ENCODE data around the gene OTOF. TPM values are rescaled to one million over a fixed set of nuclear protein-coding genes. Genes with fewer than 3 reads are reported as not detected.

Gene OTOF
- total RNA-seq, 2 donors from 2014 or later = not detected

- intact Hi-C loops (cut with DNase I) = no loop called here
- H3K9ac ChIP-seq (ENCODE audit: low read depth in 2 of 2, low read length in 2 of 2) = no peak overlapping the region
- H3K9me3 ChIP-seq = no peaks in the 10 kb centered on the region
- DNase-seq = no peak
- no peaks in the 10 kb centered on the region for H3K36me3 ChIP-seq
- H3K27me3 ChIP-seq = no peaks in the 10 kb centered on the region
- no peak overlapping the region for H3K27ac ChIP-seq
- H3K4me3 ChIP-seq = no peak overlapping the region
- TF ChIP-seq CTCF (IDR thresholded peaks at IDR 0.05) = no peak
- no peaks in the 10 kb centered on the region for H3K4me1 ChIP-seq
These were observed 10.7 kb upstream of the OTOF start for GRCh38 chr2:26488463-26489212.

- Histone ChIP-seq H3K36me3 (no peaks in the 10 kb centered on the region), H3K4me3 (no peak overlapping the region), H3K27ac (no peak overlapping the region), H3K9me3 (no peaks in the 10 kb centered on the region), H3K27me3 (no peaks in the 10 kb centered on the region), H3K9ac (ENCODE audit: low read depth in 2 of 2, low read length in 2 of 2) (no peak overlapping the region), H3K4me1 (no peaks in the 10 kb centered on the region)
- TF ChIP-seq CTCF (IDR thresholded peaks at IDR 0.05) = no peak
- DNase-seq = no peak
- intact Hi-C loops (cut with DNase I) = no loop called here
These were observed 9.3 kb upstream of the OTOF start for GRCh38 chr2:26487192-26487591.

DNA sequence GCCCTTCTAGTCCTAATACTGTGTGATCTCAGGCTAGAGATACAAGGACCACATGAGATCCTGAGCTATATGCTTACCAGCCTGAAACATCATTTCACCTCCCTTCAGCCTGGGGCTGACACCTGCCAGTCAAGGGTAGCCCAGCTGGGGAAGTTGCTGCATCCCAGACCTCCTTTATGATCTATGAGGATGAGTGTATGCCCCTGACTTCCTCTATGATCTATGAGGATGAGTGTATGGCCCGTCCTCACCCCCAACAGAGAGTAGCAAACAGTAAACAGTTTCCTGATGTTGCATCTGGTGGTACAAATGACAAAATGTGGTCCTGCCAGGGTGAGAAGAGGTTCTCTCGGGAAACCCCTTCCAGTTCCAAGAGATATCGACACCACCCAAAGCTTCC is 8.9 kb upstream of the OTOF start:
- DNase-seq = no peak
- no peak overlapping the region for H3K4me3 ChIP-seq
- no peaks in the 10 kb centered on the region for H3K27me3 ChIP-seq
- intact Hi-C loops (cut with DNase I) = no loop called here
- no peaks in the 10 kb centered on the region for H3K36me3 ChIP-seq
- no peaks in the 10 kb centered on the region for H3K4me1 ChIP-seq
- no peak overlapping the region for H3K27ac ChIP-seq
- no peak overlapping the region for H3K9ac ChIP-seq (ENCODE audit: low read depth in 2 of 2, low read length in 2 of 2)
- no peak for TF ChIP-seq CTCF (IDR thresholded peaks at IDR 0.05)
- no peaks in the 10 kb centered on the region for H3K9me3 ChIP-seq

DNA sequence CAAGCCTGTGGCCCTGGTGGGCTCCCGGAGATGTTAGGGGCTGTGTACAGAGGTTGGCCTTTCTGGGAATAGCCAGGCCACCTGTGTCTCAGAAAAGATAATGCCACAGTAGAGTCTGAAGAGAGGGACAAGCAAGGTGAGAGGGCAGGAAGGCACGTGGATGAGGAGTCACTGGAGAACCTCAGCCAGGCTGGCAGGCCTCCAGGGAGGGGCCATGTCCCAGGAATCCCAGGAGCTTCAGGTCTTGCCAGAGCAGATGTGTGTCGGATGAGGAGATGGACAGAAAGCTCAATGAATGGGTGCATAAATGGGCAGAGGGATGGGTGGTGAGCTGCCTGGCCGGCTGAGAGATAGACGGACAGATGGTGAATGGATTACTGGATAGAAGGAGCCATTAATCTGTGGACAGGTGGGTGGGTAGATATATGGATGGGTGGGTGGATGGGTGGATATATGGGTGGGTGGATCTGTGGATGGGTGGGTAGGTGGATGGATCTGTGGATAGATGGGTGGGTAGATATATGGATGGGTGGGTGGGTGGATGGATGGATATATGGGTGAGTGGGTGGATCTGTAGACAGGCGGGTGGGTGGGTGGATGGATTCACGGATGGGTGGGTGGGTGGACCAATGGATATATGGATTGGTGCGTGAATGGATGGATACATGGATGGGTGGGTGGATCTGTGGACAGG is 7.9 kb upstream of the OTOF start:
- no peaks in the 10 kb centered on the region for H3K4me1 ChIP-seq
- H3K27me3 ChIP-seq = no peaks in the 10 kb centered on the region
- intact Hi-C loops (cut with DNase I) = no loop called here
- no peaks in the 10 kb centered on the region for H3K9me3 ChIP-seq
- TF ChIP-seq CTCF (IDR thresholded peaks at IDR 0.05) = no peak
- H3K27ac ChIP-seq = no peak overlapping the region
- H3K4me3 ChIP-seq = no peak overlapping the region
- H3K9ac ChIP-seq (ENCODE audit: low read depth in 2 of 2, low read length in 2 of 2) = no peak overlapping the region
- no peaks in the 10 kb centered on the region for H3K36me3 ChIP-seq
- no peak for DNase-seq

DNA sequence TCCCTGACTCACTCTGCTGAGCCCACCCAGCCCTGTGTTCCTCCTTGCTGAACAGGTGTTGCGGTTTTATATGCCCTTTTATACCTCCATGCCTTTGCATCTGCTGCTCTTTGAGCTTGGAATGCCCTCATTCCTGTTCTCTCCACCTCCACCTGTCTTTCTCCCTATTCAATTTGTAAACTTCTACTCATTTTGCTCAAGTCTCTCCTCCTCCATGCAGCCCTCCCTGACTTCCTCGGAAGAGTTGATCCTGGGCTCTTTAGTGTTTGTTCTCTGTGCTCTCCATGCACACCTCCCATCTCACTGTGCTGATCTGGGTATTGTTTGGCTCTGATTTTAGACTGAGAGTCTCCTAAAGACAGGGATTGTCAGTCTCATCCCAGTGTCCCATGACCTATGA is 7.2 kb upstream of the OTOF start:
- Histone ChIP-seq H3K27me3 (no peaks in the 10 kb centered on the region), H3K4me3 (no peak overlapping the region), H3K9me3 (no peaks in the 10 kb centered on the region), H3K4me1 (no peaks in the 10 kb centered on the region), H3K27ac (no peak overlapping the region), H3K9ac (ENCODE audit: low read depth in 2 of 2, low read length in 2 of 2) (no peak overlapping the region), H3K36me3 (no peaks in the 10 kb centered on the region)
- TF ChIP-seq CTCF (IDR thresholded peaks at IDR 0.05) = no peak
- no peak for DNase-seq
- intact Hi-C loops (cut with DNase I) = no loop called here

All from colonic mucosa (tissue), 4 donors.